HL-60 (cell line): Measurements from ENCODE around the gene GNG10.

Experiments used
- DNase-seq, 2 experiments: peaks; one replicate each; pipeline ENCODE4 v3.0.0-alpha.2; 2010 to 2020; ENCODE audit warnings: low read depth in 1 of 2, low spot score in 1 of 2
- H3K27ac ChIP-seq: fragments of 250-450 bp; sonication (Bioruptor Pico); replicated peaks from 2 replicates; pipeline ENCODE4 v1.5.1; 2020; ENCODE audit warnings: mild to moderate bottlenecking, moderate library complexity
- H3K27me3 ChIP-seq: fragments of 250-450 bp; sonication (Bioruptor Pico); 2 replicates; pipeline ENCODE4 v1.5.1; 2021; ENCODE audit warnings: mild to moderate bottlenecking, moderate library complexity; ENCODE audit not compliant: insufficient read depth, poor library complexity, severe bottlenecking
- H3K4me3 ChIP-seq: replicated peaks from 2 replicates; pipeline ENCODE4 v1.5.1; 2011; ENCODE audit warnings: mild to moderate bottlenecking, control low read depth, low read length; ENCODE audit not compliant: insufficient read depth
- CTCF ChIP-seq: IDR thresholded peaks from one replicate; pipeline ENCODE4 v1.5.1; 2011; ENCODE audit warnings: low read length, control low read depth, inconsistent platforms; ENCODE audit not compliant: insufficient read depth
- GABPA ChIP-seq: IDR thresholded peaks from 2 replicates; pipeline ENCODE4 v1.6.1; 2012; ENCODE audit warnings: low read depth
- POLR2AphosphoS5 ChIP-seq: IDR thresholded peaks from 2 replicates; pipeline ENCODE4 v1.6.1; 2012; ENCODE audit warnings: low read depth
- REST ChIP-seq: IDR thresholded peaks from 2 replicates; pipeline ENCODE4 v1.6.1; 2012; ENCODE audit warnings: low read depth; ENCODE audit not compliant: insufficient replicate concordance
- SPI1 ChIP-seq: IDR thresholded peaks from 2 replicates; pipeline ENCODE4 v1.6.1; 2012; ENCODE audit warnings: low read depth, mild to moderate bottlenecking, borderline replicate concordance

The GNG10 gene

GRCh38 chr9:111712369-111712768 is 51.0 kb downstream of the GNG10 start:
- no peaks in the 10 kb centered on the region for H3K27me3 ChIP-seq
- TF ChIP-seq REST (no peak), POLR2AphosphoS5 (no peak), CTCF (no peak), GABPA (no peak), SPI1 (no peak)
- DNase-seq: no peak
- H3K27ac ChIP-seq: no peak overlapping the region
- no peak overlapping the region for H3K4me3 ChIP-seq

- no peak overlapping the region for H3K4me3 ChIP-seq
- H3K27me3 ChIP-seq: no peaks in the 10 kb centered on the region
- DNase-seq: no peak
- no peak for TF ChIP-seq POLR2AphosphoS5
- H3K27ac ChIP-seq: no peak overlapping the region
Measured at GRCh38 chr9:111715471-111715870, 54.1 kb downstream of the GNG10 start.

- no peak for TF ChIP-seq GABPA
- TF ChIP-seq POLR2AphosphoS5: no peak
- TF ChIP-seq CTCF: no peak
- TF ChIP-seq SPI1: no peak
- no peak for TF ChIP-seq REST
- Histone ChIP-seq H3K27me3 (no peaks in the 10 kb centered on the region), H3K27ac (no peak overlapping the region), H3K4me3 (no peak overlapping the region)
- DNase-seq: no peak
Measured at GRCh38 chr9:111719541-111719940, 58.1 kb downstream of the GNG10 start.
